GM19238 (cell line): Measurements from ENCODE around the gene INSM1.

ENCODE experiments used
- DNase-seq: peaks from one replicate; pipeline ENCODE4 v3.0.0; 2011; ENCODE audit warnings: low spot score; ENCODE audit not compliant: insufficient read length

The INSM1 gene

DNA sequence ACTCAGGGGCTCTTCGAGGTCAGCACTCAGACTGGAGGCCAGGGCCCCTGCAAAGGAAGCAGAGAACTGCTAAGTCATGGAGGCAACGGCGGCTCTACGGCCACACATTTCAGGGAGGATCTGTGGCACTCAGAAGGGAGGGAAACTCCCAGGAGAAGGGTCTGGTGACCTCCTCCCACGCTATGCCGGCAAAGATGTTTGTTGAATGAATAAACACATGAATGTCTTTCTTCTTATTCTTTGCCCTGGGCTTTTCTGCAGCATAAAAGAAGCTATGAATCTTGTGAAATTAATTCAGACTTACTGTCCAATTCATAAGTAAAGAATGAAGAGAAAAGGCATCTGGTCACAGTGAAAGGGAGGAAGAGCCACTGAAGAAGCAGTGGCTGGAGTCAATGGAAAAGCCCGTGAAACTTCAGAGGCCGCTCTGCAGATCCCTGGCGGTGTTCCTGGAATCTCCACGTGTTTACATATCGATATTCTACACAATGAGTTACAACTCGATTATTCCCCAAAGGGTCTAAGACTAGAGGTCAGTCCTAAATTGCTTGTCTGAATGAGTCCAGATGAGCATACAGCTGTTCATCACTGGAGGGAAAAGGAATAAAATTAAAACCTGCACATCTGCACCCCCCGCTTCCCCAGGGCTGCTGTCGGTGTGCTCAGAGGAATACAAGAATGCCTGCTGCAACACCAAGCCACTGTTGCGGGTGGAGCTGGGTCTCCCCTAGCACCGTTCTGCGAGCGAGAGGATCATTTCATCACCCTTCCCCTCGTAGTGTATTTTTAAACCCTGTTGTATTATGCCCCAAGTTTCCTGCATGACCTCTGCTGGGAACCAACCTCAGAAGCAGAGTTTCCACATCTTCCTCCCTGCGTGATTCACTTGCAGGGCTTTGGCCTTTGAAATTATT is 25.6 kb downstream of the INSM1 start:
- DNase-seq, result no peak

DNA sequence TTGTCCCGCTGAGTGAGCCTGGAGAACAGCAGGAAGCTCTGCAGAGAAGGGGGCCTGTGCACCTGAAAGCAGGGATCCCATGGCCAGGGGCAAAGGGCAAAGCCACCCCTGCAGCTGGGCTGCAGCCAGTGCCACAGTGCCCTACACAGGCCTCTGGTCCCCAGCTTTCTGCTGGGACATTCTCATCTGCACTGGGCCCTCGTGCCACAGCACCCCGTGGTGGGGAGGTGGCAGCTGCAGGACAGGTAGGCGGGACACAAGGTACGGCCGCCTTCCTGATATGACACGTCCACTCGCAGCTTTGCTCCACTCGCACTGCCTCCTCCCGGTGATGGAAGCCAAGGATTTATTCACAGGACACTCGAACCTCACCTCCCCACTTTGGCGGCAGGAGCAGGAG is 27.2 kb downstream of the INSM1 start:
- DNase-seq, result no peak

DNA sequence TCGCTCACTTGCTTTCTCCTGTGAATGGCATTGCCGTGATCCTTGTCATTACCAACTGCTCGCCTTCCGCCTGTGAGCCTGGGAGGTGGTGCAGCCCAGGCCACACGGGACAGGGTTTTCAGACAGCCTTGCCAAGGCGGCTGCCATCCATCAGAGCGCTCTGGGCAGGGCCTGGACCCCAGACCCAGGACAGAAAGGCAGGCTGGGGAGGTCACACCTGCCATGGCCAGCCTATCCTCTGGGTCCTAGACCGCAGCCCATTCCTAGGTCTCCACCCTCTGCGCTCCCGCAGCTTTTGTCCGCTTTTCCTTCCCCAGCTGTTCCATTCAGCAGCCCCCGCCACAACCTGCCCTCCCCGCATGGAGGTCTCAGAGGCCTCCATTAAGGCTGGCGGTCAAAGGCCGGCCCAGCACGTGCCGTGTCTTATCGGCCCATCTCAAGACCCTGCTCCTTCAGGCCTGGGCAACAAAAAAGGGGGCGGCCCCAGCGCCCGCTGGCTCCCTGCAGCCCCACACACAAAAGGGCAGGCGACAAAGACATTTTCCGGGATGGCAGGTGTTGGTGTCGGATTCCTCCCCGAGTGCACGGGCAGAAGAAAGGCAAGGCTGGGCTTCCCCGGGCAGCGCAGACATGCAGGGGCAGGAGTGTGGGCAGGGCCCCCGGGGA is 28.1 kb downstream of the INSM1 start:
- no peak for DNase-seq

DNA sequence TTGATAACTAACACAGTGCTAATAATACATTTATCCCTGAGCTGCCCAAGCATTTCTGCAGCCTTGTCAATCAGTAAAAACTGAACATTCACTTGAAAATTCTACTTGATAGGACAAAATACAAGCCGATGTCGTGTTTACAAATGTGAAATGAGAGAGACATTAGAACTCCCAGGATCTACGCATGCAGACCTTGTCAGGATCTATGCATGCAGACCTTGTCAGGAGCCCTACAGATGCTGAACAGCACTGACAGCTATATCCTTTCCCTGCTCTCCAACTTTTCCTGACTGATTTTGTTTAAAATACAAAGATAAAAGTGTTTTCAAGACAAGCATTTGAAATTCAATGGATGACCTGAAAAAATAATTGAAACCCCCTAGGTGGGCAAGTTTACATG is 28.9 kb downstream of the INSM1 start:
- no peak for DNase-seq

DNA sequence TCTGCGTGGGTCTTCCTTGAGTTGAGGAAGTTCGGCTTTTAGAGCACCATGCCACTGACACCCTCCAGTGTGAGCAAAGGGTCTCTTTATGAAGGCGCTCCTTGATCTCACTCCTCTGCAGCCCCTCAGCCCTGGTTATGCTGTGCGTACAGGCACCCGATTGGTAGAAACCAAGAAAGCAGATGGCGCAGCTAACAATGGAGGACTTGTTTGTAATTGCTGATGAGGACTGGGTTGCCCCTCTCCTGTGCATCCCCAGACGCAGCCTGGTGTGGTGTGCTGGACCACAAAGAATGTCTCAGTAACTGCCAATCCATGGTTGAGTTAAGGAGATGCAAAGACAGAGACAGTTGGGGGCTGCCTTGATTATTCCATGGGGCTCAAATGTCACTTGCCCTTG is 30.2 kb downstream of the INSM1 start:
- no peak for DNase-seq

DNA sequence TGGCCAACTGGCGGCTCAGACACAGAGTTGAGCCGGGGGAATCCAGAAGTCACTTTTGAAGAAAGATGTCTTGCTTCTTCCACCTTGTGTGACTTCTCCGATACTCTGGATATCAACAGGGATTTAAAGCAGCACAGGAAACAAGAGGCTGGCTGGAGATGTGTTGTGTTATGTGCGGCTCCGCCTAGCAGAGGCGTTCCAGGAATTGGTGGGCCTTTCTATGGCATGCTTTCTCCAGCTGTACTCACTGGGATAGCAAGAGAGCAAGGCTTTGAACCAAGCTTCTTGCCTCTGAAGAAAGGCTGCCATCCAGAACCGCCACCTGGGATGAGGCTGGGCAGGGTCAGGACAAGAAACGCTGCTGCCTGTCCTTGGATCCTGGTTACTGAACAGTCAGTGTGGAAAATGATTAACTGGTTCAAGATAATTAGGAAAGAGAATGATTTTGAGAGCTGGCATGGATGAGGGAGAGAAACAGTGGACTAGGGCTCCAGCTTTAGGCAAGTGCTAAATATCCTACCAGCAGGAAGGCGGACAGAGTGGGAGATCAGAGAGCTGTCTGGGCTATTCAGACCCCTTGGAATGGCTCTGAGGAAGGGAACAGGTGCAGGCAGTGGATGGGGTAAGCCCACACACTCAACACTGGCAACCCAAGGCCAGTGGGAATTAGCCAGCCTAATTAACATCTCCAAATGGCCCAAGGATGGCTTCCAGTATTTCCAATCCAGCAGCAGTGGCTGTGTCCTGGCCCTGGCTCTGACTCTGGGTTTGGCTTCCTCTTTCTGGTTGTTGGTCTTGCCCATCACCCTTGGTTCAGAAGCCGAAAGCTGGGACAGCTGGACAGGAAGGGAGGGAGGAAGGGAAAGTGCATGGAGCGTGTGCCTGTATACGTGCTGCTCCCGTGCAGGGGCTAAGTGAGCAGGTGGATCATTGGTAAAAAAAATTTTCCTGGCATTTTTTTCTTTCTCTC is 31.9 kb downstream of the INSM1 start:
- no peak for DNase-seq

DNA sequence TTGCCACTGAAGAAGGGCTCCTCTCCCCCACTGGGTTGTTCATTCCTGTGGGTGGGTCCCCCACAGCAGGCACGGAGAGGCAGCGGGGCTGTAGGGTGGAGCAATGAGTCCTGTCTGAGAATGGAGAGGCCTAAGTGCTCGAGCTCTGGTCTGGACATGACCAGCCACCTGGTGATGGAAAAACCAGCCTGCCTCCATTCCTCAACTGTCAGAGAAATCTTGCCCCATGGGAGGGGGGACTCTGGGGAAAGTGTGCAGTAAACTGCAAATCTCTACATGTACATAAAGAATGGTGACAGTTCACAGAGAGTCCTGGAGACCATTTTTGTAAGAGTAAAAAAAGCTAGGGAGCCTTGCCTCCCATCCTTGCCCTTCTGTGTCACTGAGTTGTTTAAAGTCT is 34.1 kb downstream of the INSM1 start:
- DNase-seq, result no peak

DNA sequence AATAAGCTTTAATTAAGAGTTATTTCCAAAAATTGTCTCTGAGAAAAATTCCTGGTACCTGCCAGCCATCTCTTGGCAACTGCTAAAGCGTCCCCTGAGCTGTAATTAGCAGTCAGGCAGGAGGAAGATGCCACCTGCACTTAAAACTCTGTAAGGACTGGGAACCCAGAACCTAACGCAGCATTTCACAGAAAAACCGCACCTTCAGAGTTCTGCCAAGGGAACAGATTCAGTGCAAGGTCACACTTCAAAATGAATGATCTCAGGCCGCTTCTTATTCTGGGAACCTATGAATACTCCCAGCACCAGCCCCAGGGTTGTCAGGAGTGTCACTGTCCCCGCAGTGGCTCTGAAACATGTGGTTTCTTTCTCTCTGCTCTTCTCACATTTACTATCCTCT is 36.7 kb downstream of the INSM1 start:
- no peak for DNase-seq

DNA sequence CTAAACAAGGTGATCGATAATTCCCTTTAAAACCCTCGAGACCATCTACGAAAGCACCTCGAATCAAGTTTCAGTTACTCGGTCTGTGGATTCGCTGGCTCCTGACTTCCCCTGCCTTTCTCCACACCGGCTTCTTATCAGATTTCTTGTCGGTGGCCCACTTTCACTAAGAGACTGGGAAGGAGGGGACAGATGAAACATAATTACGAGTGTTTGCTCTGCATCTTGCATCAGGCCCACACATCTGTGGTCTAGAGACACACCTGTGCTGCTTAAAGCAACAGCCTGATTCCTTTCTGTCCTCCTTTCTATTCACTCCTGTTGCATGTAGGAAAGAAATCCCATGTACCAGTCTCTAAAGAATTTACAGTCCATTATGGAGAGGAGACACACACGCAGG is 37.7 kb downstream of the INSM1 start:
- no peak for DNase-seq

DNA sequence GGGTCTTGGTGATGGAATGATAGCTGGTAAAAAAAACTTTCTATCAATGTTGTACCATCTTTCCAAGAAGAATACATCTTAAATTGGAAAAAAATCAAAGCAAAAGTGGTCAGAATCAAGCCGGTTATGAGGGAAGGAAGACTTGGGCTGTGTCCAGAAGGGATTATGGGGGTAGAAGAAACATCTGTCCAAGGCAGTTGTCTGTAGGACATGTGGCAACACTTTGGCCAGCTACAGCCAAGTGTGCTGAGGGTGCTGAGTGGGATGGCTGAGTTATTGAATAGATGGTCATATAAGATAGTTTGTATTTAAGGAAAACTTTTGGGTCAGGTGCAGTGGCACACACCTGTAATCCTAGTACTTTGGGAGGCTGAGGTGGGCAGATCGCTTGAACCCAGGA is 38.4 kb downstream of the INSM1 start:
- no peak for DNase-seq

DNA sequence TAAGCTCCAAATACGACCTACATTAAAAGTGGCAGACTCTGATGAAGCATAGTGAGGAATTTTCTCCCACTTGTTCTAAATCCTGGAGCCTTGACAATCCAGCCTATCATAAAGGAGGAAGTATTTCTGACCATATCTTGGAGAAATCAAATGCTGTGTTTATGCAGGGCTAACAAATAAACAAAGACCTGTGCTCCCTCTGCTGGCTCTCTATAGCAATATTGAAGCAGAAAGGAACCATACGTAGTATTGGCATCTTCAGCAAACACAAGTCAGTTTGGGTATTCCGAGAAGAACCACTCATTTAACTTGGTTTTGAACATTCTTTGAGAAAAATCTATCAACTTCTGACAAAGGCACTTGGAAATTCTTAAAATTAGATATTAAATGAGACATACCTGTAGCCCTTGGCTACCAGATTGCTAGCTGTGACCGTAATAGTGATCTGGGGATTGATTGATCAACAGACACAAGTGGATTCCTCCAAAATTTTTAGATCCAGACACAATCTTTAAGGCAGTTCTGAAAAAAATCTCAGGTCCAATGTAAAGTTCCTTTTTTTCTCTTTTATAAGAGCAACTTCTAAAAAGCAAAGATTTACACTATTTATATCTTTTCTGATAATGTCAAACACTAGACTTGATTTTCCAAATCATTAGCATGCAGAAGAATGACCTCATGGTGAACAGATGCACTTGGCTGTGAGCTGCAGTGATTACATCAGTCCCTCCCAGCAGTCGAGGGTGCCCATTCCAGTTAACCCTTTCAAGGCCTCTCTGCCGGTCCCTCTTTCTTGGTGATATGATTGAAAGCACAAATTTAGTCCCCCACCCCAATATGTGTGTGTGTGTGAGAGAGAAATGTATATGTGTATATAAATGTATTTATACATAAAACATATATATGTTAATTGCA is 40.2 kb downstream of the INSM1 start:
- DNase-seq, result no peak

DNA sequence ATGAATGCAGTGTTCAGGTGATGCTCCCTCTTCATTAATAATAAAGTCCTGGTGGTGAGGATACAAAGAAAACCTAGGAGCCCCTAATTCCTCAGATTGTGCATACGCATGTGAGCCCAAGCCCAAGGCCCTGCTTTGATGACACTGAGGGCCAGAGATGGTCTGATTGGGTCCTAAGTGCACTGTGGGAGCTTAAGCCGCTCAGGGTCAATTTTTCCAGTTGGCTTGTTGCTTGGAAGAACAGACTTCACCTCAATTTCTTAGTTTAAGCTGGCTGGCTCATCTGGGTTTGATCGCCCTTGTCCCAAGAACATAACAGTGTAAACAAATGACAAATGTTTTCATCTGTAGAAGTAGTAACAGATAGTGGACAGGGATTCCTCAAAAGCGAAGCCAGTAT is 41.4 kb downstream of the INSM1 start:
- DNase-seq, result no peak

DNA sequence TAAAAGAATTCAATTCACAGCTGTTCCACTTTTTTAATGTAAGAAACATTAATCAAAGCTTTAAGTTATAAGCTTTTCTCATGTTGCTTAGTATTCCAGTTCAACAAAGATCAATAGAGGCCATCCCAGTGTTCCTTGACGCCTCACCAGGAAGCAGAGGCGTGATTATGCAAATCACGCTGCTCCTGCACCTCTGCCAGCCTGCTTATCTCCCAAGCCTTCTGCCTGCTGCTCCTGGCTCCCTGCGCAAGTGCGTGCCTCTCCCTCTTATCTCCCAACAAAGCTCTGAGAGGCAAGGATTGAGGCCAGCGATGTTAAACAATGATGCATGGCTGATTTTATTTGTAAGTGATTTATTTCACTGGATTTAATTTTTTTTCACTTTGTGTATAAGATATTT is 42.8 kb downstream of the INSM1 start:
- DNase-seq, result no peak

DNA sequence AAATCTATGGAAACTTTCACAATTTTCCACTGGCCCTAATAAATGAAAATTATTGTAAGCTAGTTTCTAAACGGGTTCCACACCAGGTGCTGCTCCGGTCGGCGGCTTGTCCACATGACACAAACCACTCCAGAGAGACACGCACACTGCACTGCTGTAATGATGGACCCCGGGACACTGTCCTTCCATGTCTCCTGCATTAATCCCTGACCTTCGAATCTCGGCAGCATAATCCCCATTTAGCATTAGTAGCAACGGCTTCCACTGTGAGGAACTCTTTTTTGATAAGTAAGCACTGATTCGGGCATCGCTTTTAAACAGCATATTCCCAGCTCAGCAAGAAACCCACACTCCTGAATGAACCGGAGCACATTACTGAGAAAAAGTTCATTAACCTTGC is 43.5 kb downstream of the INSM1 start:
- no peak for DNase-seq

DNA sequence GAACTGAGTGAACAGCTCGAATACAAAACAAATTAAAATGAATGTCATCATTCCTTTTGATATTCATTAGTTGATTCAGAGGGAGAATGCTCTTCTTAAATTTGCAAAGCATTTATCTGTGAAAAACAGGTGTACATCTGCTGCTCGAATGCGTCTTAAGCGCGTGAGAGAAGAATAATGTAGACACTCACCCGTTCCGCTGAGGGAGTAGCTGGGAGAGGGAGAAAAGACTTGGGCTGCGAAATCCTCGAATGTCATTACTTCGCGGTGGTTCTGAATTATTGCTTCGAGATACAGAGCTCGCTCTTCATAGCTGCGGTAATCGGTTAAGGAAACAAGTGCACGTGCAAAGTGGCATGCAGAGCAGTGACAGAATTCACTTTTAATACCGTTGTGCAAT is 43.9 kb downstream of the INSM1 start:
- DNase-seq, result no peak

DNA sequence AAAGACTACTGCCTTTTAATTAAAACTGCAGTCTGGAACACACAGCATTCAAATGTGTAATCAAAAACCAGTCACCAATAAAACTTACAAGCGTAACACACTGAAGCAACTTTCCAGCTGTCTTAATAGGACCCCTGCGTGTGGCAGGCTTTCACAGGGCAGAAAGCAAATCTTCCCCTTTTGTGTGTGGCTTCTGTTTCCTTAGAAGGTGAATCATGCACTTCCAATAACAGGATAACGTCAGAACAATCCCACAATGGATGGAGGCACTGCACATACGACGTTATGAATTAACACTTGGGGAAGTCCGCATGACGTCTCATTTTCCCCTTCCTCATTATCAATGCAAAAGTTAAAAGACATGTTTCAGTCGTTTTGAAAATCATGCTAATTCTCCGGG is 44.8 kb downstream of the INSM1 start:
- DNase-seq, result no peak

DNA sequence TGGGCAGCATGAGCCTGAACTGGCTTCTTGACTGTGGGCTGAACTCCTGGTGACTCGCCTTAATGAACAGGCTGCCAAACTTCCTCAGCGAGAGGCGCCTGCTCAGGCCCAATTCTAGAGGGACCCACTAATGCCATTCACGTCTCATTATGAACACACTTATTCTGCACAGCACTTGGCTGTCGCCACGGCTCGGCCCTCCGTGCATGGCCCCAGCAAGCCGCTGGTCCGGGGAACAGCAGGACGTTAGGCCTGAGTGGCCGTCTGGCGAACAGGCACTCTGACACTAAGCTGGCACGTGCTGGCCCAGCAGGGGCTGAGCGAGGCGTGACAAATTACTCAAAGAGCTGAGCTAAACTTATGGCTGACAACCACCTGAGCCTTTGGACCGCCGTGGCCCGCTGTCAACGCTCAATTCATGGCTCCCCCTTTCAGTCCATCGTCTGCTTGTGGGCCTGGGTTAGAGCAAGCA is 45.9 kb downstream of the INSM1 start:
- no peak for DNase-seq

DNA sequence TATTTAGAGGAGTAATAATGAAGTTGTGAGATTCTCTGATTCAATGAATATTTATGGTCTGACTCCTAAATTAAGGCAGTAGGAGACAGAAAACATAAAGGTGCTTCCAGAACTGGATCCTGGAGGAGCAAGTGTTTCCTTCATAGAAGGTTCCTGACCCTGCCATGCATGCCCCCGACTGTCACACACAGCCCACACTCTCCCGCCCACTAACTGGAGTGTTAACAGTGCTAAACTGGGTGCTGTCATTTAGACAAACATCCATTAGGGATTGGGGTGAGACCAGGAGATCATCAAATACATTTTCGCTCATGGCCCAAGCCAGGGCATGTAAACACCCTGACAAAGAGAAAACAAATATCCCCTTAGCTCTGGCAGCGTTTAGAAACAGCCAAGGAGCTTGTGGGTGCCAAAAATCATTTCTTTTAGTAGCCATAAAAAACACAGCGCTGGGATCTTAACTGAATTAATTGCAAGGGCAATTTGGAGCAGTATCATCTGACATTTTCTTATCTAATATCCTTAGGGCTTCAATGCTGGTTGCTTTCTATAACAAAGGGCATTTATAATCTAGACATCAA is 46.8 kb downstream of the INSM1 start:
- DNase-seq, result no peak

DNA sequence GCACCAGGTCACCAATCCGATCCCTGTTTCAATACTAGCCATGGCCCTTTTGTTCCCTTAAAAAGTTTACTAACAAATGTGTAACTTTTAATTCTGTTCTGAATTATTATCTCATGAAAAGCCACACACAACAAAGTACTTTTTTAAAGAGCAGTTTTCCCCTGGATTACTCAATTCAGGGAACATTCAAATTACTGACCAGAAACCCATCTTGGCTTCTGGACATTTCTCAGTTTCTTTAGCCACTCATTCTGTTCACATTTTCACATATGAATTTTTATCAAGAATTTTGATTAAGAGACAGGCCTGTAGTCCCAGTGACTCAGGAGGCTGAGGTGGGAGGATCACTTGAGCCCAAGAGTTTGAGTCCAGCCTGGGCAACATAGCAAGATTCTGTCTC is 47.4 kb downstream of the INSM1 start:
- DNase-seq, result no peak
